ENCODE measurements around the gene HLF. TPM values are rescaled to one million over a fixed set of nuclear protein-coding genes. Genes with fewer than 3 reads are reported as not detected.

Gene HLF
- total RNA-seq, 1 experiment from 2014 or later: 1.5 TPM

DNA sequence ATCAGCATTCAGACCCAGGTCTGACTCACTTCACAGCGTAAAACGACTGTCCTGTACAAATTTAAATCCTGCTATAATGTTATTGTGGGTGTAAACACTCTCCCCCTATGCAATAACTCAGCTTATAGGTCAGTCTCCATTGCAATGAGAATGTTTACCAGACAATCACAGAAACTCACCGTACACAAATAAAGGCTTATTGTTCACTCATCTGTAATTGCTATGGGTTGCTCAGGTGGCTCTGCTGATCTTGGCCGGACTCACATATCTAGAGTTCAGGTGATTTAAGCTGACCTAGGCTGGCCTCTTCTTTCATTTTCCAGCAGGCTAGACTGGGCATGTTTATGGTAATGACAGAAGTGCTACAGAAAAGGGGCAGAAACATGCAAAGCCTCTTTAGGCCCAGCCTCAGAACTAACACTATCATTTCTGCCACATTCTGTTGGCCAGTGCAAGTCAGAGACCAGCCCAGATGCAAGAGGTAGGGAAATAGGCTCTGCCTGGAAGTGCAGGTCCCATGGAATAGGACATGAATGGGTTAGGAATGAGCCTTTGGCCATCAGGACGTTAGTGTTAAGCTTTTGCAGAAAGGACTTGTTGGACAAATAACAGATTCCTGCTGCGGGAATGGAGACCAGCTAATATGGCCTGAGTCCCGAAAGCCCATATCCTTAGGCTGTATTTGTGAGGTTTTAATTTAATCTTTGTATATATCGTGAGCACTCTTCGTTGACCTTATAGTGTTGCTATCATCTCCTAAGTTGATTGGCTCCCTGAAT lies 44.0 kb downstream of the HLF start:
- Histone ChIP-seq H3K79me2 (ENCODE audit: insufficient read depth, low read length) (no peaks in the 10 kb centered on the region), H3K9me2 (ENCODE audit: insufficient read depth) (no peaks in the 10 kb centered on the region), H3K4me3 (replicated peaks in 1 of 2; ENCODE audit: low read depth in 1 of 2, low read length in 2 of 2) (no peak overlapping the region), H3K9me3 (ENCODE audit: control insufficient read depth in 1 of 2, insufficient read depth in 1 of 2, low read depth in 1 of 2, low read length in 2 of 2) (no peaks in the 10 kb centered on the region), H4K20me1 (ENCODE audit: insufficient read depth) (no peaks in the 10 kb centered on the region), H3K27ac (ENCODE audit: low read depth, low read length) (no peak overlapping the region), H3K36me3 (ENCODE audit: control insufficient read depth in 1 of 2, insufficient read depth in 2 of 2, low read length in 2 of 2) (no peaks in the 10 kb centered on the region), H3K27me3 (ENCODE audit: insufficient read depth, low read length) (no peaks in the 10 kb centered on the region), H3K4me1 (ENCODE audit: control insufficient read depth in 1 of 2, insufficient read depth in 2 of 2, low read length in 2 of 2) (no peaks in the 10 kb centered on the region), H3K9ac (ENCODE audit: low read length) (no peak overlapping the region), H2AFZ (ENCODE audit: low read depth, low read length, poor library complexity, severe bottlenecking) (no peak overlapping the region), H3K4me2 (ENCODE audit: low read length) (no peak overlapping the region)
- DNase-seq (ENCODE audit: low read depth, low spot score) (no peak), ATAC-seq (no peak)
- POLR2A ChIA-PET: no interaction called here
- RAD21 ChIA-PET (ENCODE audit: low non-redundant PET in 1 of 2, low total read pairs in 2 of 2, uncharacterized antibody in 2 of 2, unreplicated experiment in 2 of 2): no interaction called here
- intact Hi-C loops (cut with micrococcal nuclease): no loop called here
- BruUV-seq (replicated peaks): no TSS peak
- CTCF ChIA-PET: no interaction called here
- TF ChIP-seq POLR2A (IDR thresholded peaks at IDR 0.05; ENCODE audit: borderline replicate concordance, extremely low read depth, insufficient read depth, insufficient read length): no peak

DNA sequence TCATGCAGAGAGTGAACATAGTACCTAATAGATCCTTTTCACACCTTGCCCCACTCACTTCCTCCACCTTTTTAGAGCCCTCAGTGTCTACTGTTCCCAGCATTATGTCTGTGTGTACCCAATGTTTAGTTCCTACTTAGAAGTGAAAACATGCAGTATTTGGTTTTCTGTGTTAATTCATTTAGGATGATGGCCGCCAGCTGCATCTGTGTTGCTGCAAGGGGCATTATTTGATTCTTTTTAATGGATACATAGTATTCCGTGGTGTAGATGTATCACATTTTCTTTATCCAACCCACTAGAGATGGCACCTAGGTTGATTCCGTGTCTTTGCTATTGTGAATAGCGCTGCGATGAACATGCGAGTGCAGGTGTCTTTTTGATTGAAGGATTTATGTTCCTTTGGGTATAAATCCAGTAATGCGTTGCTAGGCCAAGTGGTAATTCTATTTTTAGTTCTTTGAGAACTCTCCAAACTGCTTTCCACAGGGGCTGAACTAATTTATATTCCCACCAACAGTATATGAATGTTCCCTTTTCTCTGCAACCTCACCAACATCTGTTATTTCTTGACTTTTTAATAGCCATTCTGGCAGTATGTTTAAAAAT lies 47.1 kb downstream of the HLF start:
- TF ChIP-seq TCF7L2 (IDR thresholded peaks at IDR 0.05; ENCODE audit: borderline replicate concordance, extremely low read depth, insufficient read depth, insufficient read length) (no peak), JUND (IDR thresholded peaks at IDR 0.05) (no peak), YY1 (IDR thresholded peaks at IDR 0.05; ENCODE audit: extremely low read depth, insufficient replicate concordance, low read depth, low read length) (no peak), ZNF274 (IDR thresholded peaks at IDR 0.05; ENCODE audit: low read depth, low read length) (no peak), POLR2AphosphoS5 (IDR thresholded peaks at IDR 0.05; ENCODE audit: low read depth, low read length) (no peak), POLR2A (IDR thresholded peaks at IDR 0.05; ENCODE audit: borderline replicate concordance, extremely low read depth, insufficient read depth, insufficient read length) (no peak), EZH2phosphoT487 (IDR thresholded peaks at IDR 0.05; ENCODE audit: borderline replicate concordance) (no peak)
- TF ChIP-seq, protein P1, sequence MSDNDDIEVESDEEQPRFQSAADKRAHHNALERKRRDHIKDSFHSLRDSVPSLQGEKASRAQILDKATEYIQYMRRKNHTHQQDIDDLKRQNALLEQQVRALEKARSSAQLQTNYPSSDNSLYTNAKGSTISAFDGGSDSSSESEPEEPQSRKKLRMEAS (IDR thresholded peaks at IDR 0.05): no peak
- TF ChIP-seq, protein P2, sequence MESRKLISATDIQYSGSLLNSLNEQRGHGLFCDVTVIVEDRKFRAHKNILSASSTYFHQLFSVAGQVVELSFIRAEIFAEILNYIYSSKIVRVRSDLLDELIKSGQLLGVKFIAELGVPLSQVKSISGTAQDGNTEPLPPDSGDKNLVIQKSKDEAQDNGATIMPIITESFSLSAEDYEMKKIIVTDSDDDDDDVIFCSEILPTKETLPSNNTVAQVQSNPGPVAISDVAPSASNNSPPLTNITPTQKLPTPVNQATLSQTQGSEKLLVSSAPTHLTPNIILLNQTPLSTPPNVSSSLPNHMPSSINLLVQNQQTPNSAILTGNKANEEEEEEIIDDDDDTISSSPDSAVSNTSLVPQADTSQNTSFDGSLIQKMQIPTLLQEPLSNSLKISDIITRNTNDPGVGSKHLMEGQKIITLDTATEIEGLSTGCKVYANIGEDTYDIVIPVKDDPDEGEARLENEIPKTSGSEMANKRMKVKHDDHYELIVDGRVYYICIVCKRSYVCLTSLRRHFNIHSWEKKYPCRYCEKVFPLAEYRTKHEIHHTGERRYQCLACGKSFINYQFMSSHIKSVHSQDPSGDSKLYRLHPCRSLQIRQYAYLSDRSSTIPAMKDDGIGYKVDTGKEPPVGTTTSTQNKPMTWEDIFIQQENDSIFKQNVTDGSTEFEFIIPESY (IDR thresholded peaks at IDR 0.05; ENCODE audit: extremely low read depth, insufficient replicate concordance, low read length): no peak
- TF ChIP-seq, protein P3, sequence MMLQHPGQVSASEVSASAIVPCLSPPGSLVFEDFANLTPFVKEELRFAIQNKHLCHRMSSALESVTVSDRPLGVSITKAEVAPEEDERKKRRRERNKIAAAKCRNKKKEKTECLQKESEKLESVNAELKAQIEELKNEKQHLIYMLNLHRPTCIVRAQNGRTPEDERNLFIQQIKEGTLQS (IDR thresholded peaks at IDR 0.05): no peak
- TF ChIP-seq, protein P4, sequence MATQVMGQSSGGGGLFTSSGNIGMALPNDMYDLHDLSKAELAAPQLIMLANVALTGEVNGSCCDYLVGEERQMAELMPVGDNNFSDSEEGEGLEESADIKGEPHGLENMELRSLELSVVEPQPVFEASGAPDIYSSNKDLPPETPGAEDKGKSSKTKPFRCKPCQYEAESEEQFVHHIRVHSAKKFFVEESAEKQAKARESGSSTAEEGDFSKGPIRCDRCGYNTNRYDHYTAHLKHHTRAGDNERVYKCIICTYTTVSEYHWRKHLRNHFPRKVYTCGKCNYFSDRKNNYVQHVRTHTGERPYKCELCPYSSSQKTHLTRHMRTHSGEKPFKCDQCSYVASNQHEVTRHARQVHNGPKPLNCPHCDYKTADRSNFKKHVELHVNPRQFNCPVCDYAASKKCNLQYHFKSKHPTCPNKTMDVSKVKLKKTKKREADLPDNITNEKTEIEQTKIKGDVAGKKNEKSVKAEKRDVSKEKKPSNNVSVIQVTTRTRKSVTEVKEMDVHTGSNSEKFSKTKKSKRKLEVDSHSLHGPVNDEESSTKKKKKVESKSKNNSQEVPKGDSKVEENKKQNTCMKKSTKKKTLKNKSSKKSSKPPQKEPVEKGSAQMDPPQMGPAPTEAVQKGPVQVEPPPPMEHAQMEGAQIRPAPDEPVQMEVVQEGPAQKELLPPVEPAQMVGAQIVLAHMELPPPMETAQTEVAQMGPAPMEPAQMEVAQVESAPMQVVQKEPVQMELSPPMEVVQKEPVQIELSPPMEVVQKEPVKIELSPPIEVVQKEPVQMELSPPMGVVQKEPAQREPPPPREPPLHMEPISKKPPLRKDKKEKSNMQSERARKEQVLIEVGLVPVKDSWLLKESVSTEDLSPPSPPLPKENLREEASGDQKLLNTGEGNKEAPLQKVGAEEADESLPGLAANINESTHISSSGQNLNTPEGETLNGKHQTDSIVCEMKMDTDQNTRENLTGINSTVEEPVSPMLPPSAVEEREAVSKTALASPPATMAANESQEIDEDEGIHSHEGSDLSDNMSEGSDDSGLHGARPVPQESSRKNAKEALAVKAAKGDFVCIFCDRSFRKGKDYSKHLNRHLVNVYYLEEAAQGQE (IDR thresholded peaks at IDR 0.05; ENCODE audit: low read depth): no peak
- CTCF ChIA-PET: no interaction called here

More for the DNA sequence above, 47.1 kb downstream of the HLF start:
- Histone ChIP-seq H3K27ac (ENCODE audit: low read depth, low read length) (no peak overlapping the region), H2AFZ (ENCODE audit: low read depth, low read length, poor library complexity, severe bottlenecking) (no peak overlapping the region), H3K79me2 (ENCODE audit: insufficient read depth, low read length) (no peaks in the 10 kb centered on the region), H3K4me2 (ENCODE audit: low read length) (no peak overlapping the region), H3K9me2 (ENCODE audit: insufficient read depth) (no peaks in the 10 kb centered on the region), H4K20me1 (ENCODE audit: insufficient read depth) (no peaks in the 10 kb centered on the region), H3K36me3 (ENCODE audit: control insufficient read depth in 1 of 2, insufficient read depth in 2 of 2, low read length in 2 of 2) (no peaks in the 10 kb centered on the region), H3K4me1 (ENCODE audit: control insufficient read depth in 1 of 2, insufficient read depth in 2 of 2, low read length in 2 of 2) (no peaks in the 10 kb centered on the region), H3K4me3 (replicated peaks in 1 of 2; ENCODE audit: low read depth in 1 of 2, low read length in 2 of 2) (no peak overlapping the region), H3K9me3 (ENCODE audit: control insufficient read depth in 1 of 2, insufficient read depth in 1 of 2, low read depth in 1 of 2, low read length in 2 of 2) (no peaks in the 10 kb centered on the region), H3K9ac (ENCODE audit: low read length) (no peak overlapping the region), H3K27me3 (ENCODE audit: insufficient read depth, low read length) (no peaks in the 10 kb centered on the region)
- ATAC-seq: no peak
- ChIA-PET POLR2A (no interaction called here), RAD21 (ENCODE audit: low non-redundant PET in 1 of 2, low total read pairs in 2 of 2, uncharacterized antibody in 2 of 2, unreplicated experiment in 2 of 2) (no interaction called here)
- intact Hi-C loops (cut with micrococcal nuclease): no loop called here
- DNase-seq (ENCODE audit: low read depth, low spot score): no peak
- no TSS peak for BruUV-seq (replicated peaks)

Data from HCT116 (cell line).